ENCODE results near the gene GARIN5B.

Gene GARIN5B

DNA sequence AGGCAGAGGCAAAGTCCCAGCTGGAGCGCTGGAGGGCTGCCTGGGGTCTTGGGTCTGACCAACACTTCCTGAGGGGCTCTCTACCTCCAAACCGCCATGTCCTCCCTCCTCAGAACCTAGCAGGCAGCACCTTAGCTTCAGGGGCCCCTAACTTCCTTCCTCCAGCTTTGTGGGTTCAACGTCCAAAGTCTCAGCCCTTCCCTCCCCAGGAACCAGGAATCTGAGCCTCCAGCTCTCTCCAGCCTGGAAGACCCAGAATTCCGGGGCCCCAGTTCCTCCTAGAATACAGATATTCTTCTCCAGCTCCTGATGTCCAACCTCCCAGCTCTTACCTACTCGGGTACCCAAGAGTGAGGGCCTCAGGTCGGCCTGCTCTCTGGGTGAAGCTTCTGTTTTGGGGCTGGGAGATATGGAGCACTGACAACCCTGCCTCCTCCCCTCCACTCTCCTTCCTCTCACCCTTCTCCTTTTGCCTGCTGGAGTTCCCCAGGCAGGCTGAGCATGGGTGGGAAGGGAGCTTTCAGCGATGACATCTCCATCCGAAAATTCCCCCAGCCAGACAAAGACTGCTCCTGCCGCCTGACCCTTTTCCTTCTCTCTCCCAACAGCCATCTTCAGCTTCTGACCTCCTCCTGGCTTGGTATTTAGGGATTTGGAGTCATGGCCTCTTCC, 41.5 kb downstream of the GARIN5B start:
- Histone ChIP-seq H3K36me3 (ENCODE audit: insufficient read depth, low read length) (no peaks in the 10 kb centered on the region), H3K9me3 (replicated peaks; ENCODE audit: low read length) (no peaks in the 10 kb centered on the region), H3K27me3 (ENCODE audit: control insufficient read depth, insufficient read depth, low read length) (peaks cover 22% of the 10 kb centered on the region), H3K9ac (ENCODE audit: low read depth, low read length) (no peak overlapping the region), H3K4me2 (ENCODE audit: low read length) (no peak overlapping the region), H3K4me1 (ENCODE audit: control insufficient read depth, insufficient read depth, low read length) (no peaks in the 10 kb centered on the region), H3K4me3 (ENCODE audit: low read length) (no peak overlapping the region)

DNA sequence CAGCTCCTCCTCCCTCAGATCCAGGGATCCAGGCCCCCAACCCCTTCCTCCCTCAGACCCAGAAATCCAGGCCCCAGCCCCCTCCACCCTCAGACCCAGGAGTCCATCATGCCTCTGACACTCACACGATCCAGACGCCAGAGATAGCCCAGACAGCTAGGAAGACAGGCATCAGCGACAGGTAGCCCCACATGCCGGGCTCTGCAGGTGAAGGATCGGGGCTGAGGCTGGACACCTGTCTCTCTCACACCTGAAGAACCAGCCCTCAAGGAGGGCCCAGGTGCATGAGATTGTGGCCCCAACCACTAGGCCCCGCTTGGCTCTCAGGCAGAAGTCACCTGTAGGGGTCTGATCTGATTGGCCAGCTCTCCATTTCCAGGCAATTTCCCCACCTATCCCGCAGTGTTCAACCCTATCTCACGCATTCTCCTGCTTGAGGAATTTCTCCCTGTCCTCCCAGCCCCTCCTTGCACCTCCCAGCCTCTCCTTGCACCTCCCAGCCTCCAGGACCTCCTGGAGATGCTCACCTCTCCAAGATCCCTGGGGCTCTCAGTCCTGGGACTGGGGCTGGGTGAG, 42.1 kb downstream of the GARIN5B start:
- Histone ChIP-seq H3K4me3 (ENCODE audit: low read length) (no peak overlapping the region), H3K9me3 (replicated peaks; ENCODE audit: low read length) (no peaks in the 10 kb centered on the region), H3K36me3 (ENCODE audit: insufficient read depth, low read length) (no peaks in the 10 kb centered on the region), H3K9ac (ENCODE audit: low read depth, low read length) (no peak overlapping the region), H3K4me1 (ENCODE audit: control insufficient read depth, insufficient read depth, low read length) (no peaks in the 10 kb centered on the region), H3K27me3 (ENCODE audit: control insufficient read depth, insufficient read depth, low read length) (peaks cover 22% of the 10 kb centered on the region), H3K4me2 (ENCODE audit: low read length) (no peak overlapping the region)

GRCh38 chr19:55319785-55320184, 43.3 kb downstream of the GARIN5B start:
- Histone ChIP-seq H3K27me3 (ENCODE audit: control insufficient read depth, insufficient read depth, low read length) (peaks cover 22% of the 10 kb centered on the region), H3K4me1 (ENCODE audit: control insufficient read depth, insufficient read depth, low read length) (no peaks in the 10 kb centered on the region), H3K9ac (ENCODE audit: low read depth, low read length) (no peak overlapping the region), H3K9me3 (replicated peaks; ENCODE audit: low read length) (no peaks in the 10 kb centered on the region), H3K4me2 (ENCODE audit: low read length) (peak overlapping the region; percentile 40), H3K36me3 (ENCODE audit: insufficient read depth, low read length) (no peaks in the 10 kb centered on the region), H3K4me3 (ENCODE audit: low read length) (no peak overlapping the region)

DNA sequence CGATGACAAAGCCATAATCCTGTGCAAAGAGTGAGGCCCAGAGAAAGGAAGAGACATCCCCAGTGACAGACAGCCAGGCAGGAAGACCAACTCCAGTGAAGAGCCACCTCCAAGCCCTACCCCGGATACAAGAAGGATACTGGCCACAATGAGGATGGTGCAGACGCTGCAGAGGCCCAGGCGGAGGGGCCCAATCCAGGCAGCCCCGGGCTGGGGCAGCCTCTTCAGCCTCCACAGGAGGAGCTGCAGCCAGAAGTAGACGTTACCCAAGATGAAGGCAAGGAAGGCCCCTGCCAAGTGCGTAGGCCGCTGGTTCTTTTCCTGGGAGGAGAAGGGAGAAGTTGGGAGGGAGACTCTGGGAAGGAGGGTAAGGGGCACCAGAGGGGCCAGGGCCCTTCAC, 46.4 kb downstream of the GARIN5B start:
- H3K4me3 ChIP-seq (ENCODE audit: low read length): no peak overlapping the region
- no peaks in the 10 kb centered on the region for H3K9me3 ChIP-seq (replicated peaks; ENCODE audit: low read length)
- H3K27me3 ChIP-seq (ENCODE audit: control insufficient read depth, insufficient read depth, low read length): peaks cover 8% of the 10 kb centered on the region
- H3K36me3 ChIP-seq (ENCODE audit: insufficient read depth, low read length): no peaks in the 10 kb centered on the region
- H3K4me2 ChIP-seq (ENCODE audit: low read length): no peak overlapping the region
- no peaks in the 10 kb centered on the region for H3K4me1 ChIP-seq (ENCODE audit: control insufficient read depth, insufficient read depth, low read length)
- no peak overlapping the region for H3K9ac ChIP-seq (ENCODE audit: low read depth, low read length)

DNA sequence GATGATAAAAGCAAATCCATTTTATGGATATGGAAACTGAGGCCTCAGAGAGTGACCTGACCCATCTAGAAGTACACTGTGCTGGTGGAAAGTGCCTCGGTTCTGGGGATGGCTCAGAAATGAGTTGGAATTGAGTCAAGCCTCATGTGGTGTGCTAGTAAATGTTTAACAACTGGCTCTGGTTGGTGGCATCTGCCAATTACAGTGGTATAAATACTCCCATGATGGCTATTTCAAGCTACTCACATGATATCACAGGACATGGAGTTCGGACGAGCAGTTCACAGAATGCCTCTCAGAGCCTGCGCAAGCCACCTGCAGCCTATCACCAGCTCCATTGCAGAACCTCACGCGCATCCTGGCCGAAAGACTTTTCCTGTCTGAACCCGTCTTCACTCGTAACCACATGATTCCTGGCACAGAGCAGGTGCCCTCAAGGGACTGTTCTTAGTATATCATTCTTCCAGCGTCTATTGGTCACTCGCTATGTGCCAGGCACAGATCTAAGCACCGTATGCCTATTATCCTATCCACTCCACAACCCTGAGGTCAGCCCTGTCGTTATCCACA, 47.0 kb downstream of the GARIN5B start:
- H3K4me2 ChIP-seq (ENCODE audit: low read length): no peak overlapping the region
- no peaks in the 10 kb centered on the region for H3K9me3 ChIP-seq (replicated peaks; ENCODE audit: low read length)
- no peaks in the 10 kb centered on the region for H3K4me1 ChIP-seq (ENCODE audit: control insufficient read depth, insufficient read depth, low read length)
- no peaks in the 10 kb centered on the region for H3K36me3 ChIP-seq (ENCODE audit: insufficient read depth, low read length)
- no peak overlapping the region for H3K4me3 ChIP-seq (ENCODE audit: low read length)
- H3K9ac ChIP-seq (ENCODE audit: low read depth, low read length): no peak overlapping the region
- peaks cover 4% of the 10 kb centered on the region for H3K27me3 ChIP-seq (ENCODE audit: control insufficient read depth, insufficient read depth, low read length)

- H3K4me2 ChIP-seq (ENCODE audit: low read length): no peak overlapping the region
- no peaks in the 10 kb centered on the region for H3K4me1 ChIP-seq (ENCODE audit: control insufficient read depth, insufficient read depth, low read length)
- H3K9ac ChIP-seq (ENCODE audit: low read depth, low read length): no peak overlapping the region
- no peaks in the 10 kb centered on the region for H3K36me3 ChIP-seq (ENCODE audit: insufficient read depth, low read length)
- no peak overlapping the region for H3K4me3 ChIP-seq (ENCODE audit: low read length)
- no peaks in the 10 kb centered on the region for H3K9me3 ChIP-seq (replicated peaks; ENCODE audit: low read length)
- H3K27me3 ChIP-seq (ENCODE audit: control insufficient read depth, insufficient read depth, low read length): no peaks in the 10 kb centered on the region
These were observed 48.7 kb downstream of the GARIN5B start for GRCh38 chr19:55314396-55314795.

GRCh38 chr19:55312621-55313512, 50.2 kb downstream of the GARIN5B start:
- Histone ChIP-seq H3K4me2 (ENCODE audit: low read length) (no peak overlapping the region), H3K9me3 (replicated peaks; ENCODE audit: low read length) (no peaks in the 10 kb centered on the region), H3K4me1 (ENCODE audit: control insufficient read depth, insufficient read depth, low read length) (no peaks in the 10 kb centered on the region), H3K4me3 (ENCODE audit: low read length) (no peak overlapping the region), H3K36me3 (ENCODE audit: insufficient read depth, low read length) (no peaks in the 10 kb centered on the region), H3K27me3 (ENCODE audit: control insufficient read depth, insufficient read depth, low read length) (no peaks in the 10 kb centered on the region), H3K9ac (ENCODE audit: low read depth, low read length) (no peak overlapping the region)

- Histone ChIP-seq H3K4me2 (ENCODE audit: low read length) (no peak overlapping the region), H3K9me3 (replicated peaks; ENCODE audit: low read length) (no peaks in the 10 kb centered on the region), H3K4me1 (ENCODE audit: control insufficient read depth, insufficient read depth, low read length) (no peaks in the 10 kb centered on the region), H3K4me3 (ENCODE audit: low read length) (no peak overlapping the region), H3K36me3 (ENCODE audit: insufficient read depth, low read length) (peaks cover 2% of the 10 kb centered on the region), H3K27me3 (ENCODE audit: control insufficient read depth, insufficient read depth, low read length) (no peaks in the 10 kb centered on the region), H3K9ac (ENCODE audit: low read depth, low read length) (no peak overlapping the region)
These were observed 51.3 kb downstream of the GARIN5B start for GRCh38 chr19:55311797-55312196.

DNA sequence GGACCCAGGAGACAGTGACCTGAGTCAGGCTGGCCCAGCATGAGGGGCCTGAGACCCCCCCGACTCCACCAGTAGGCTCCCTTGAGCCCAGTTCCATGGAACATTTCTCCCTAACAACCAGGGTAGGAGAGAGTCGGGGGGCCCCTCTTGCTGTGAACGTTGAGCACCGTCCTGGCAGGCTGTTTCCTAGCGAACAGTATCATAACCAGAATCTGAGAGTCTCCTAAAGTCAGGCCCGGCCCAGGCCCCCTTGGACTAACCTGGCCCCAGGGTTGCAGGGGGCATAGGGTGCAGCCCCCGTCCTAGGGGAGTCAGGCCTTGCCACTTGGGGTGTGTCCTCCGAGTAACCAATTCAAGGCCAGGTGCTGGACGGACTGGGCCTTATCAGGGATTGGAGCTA, 51.7 kb downstream of the GARIN5B start:
- H3K9ac ChIP-seq (ENCODE audit: low read depth, low read length): no peak overlapping the region

GRCh38 chr19:55310498-55310897, 52.6 kb downstream of the GARIN5B start:
- no peak overlapping the region for H3K4me3 ChIP-seq (ENCODE audit: low read length)
- H3K9ac ChIP-seq (ENCODE audit: low read depth, low read length): no peak overlapping the region
- H3K27me3 ChIP-seq (ENCODE audit: control insufficient read depth, insufficient read depth, low read length): no peaks in the 10 kb centered on the region
- no peaks in the 10 kb centered on the region for H3K4me1 ChIP-seq (ENCODE audit: control insufficient read depth, insufficient read depth, low read length)
- peaks cover 3% of the 10 kb centered on the region for H3K36me3 ChIP-seq (ENCODE audit: insufficient read depth, low read length)
- H3K9me3 ChIP-seq (replicated peaks; ENCODE audit: low read length): no peaks in the 10 kb centered on the region
- H3K4me2 ChIP-seq (ENCODE audit: low read length): no peak overlapping the region

More for the DNA sequence above, 51.7 kb downstream of the GARIN5B start:
- Histone ChIP-seq H3K4me3 (ENCODE audit: low read length) (no peak overlapping the region), H3K36me3 (ENCODE audit: insufficient read depth, low read length) (peaks cover 3% of the 10 kb centered on the region), H3K9me3 (replicated peaks; ENCODE audit: low read length) (no peaks in the 10 kb centered on the region), H3K27me3 (ENCODE audit: control insufficient read depth, insufficient read depth, low read length) (no peaks in the 10 kb centered on the region), H3K4me1 (ENCODE audit: control insufficient read depth, insufficient read depth, low read length) (no peaks in the 10 kb centered on the region), H3K4me2 (ENCODE audit: low read length) (no peak overlapping the region)

- no peak overlapping the region for H3K4me2 ChIP-seq (ENCODE audit: low read length)
- peaks cover 3% of the 10 kb centered on the region for H3K36me3 ChIP-seq (ENCODE audit: insufficient read depth, low read length)
- H3K9me3 ChIP-seq (replicated peaks; ENCODE audit: low read length): no peaks in the 10 kb centered on the region
- no peak overlapping the region for H3K4me3 ChIP-seq (ENCODE audit: low read length)
- no peaks in the 10 kb centered on the region for H3K27me3 ChIP-seq (ENCODE audit: control insufficient read depth, insufficient read depth, low read length)
- H3K4me1 ChIP-seq (ENCODE audit: control insufficient read depth, insufficient read depth, low read length): no peaks in the 10 kb centered on the region
- no peak overlapping the region for H3K9ac ChIP-seq (ENCODE audit: low read depth, low read length)
These were observed 53.6 kb downstream of the GARIN5B start for GRCh38 chr19:55309448-55309847.
